IPS-NIHi7 (cell line): ENCODE data around the gene SNX1.
"Not testable (repeated sequence)": the region's sequence is repeated elsewhere in the genome, so short reads cannot be mapped to it uniquely, and the experiment has no call there.

Source experiments
- DNase-seq: peaks from one replicate; pipeline ENCODE4 v3.0.0; 2012; ENCODE audit warnings: mixed read lengths; ENCODE audit errors: extremely low spot score

SNX1 gene

GRCh38 chr15:64112904-64113303 lies 17.1 kb downstream of the SNX1 start:
- no peak for DNase-seq

GRCh38 chr15:64117759-64118487 lies 22.1 kb downstream of the SNX1 start:
- no peak for DNase-seq

- DNase-seq, result not testable (repeated sequence)
These were observed 24.5 kb downstream of the SNX1 start for GRCh38 chr15:64120322-64120721.

GRCh38 chr15:64121614-64122013 lies 25.8 kb downstream of the SNX1 start:
- DNase-seq, result no peak

- DNase-seq, result no peak
These were observed 26.7 kb downstream of the SNX1 start for GRCh38 chr15:64122444-64122843.

GRCh38 chr15:64122936-64123351 lies 27.2 kb downstream of the SNX1 start:
- no peak for DNase-seq

- no peak for DNase-seq
These were observed 30.2 kb downstream of the SNX1 start for GRCh38 chr15:64125978-64126377.

GRCh38 chr15:64127521-64128270 lies 31.9 kb downstream of the SNX1 start:
- no peak for DNase-seq

GRCh38 chr15:64130159-64130558 lies 34.4 kb downstream of the SNX1 start:
- DNase-seq, result no peak

GRCh38 chr15:64131547-64131946 lies 35.8 kb downstream of the SNX1 start:
- no peak for DNase-seq

- no peak for DNase-seq
These were observed 36.4 kb downstream of the SNX1 start for GRCh38 chr15:64132217-64132616.

- no peak for DNase-seq
These were observed 38.0 kb downstream of the SNX1 start for GRCh38 chr15:64133623-64134344.

GRCh38 chr15:64134345-64134829 lies 38.6 kb downstream of the SNX1 start:
- DNase-seq, result no peak

GRCh38 chr15:64136347-64136746 lies 40.6 kb downstream of the SNX1 start:
- no peak for DNase-seq

GRCh38 chr15:64137226-64137833 lies 41.5 kb downstream of the SNX1 start:
- DNase-seq, result peak; percentile 19

- no peak for DNase-seq
These were observed 42.7 kb downstream of the SNX1 start for GRCh38 chr15:64138331-64138941.

- DNase-seq, result no peak
These were observed 46.2 kb downstream of the SNX1 start for GRCh38 chr15:64141798-64142512.

GRCh38 chr15:64143276-64143675 lies 47.5 kb downstream of the SNX1 start:
- DNase-seq, result no peak

GRCh38 chr15:64144192-64144564 lies 48.4 kb downstream of the SNX1 start:
- DNase-seq, result no peak

GRCh38 chr15:64144565-64145281 lies 48.9 kb downstream of the SNX1 start:
- DNase-seq, result no peak
